Measurements from ENCODE around the gene TBX10.

GRCh38 chr11:67670316-67671210, 31.0 kb upstream of the TBX10 start:
- TF ChIP-seq CTCF (IDR thresholded peaks at IDR 0.05 in 4 of 5, conservative IDR thresholded peaks at IDR 0.05 in 1 of 5) (no peak), POLR2A (IDR thresholded peaks at IDR 0.05) (no peak)

Measured in gastrocnemius medialis (tissue), 4 donors.